ENCODE results near the gene GSTCD.

GRCh38 chr4:105797225-105797624, 88.6 kb downstream of the GSTCD start:
- TF ChIP-seq CEBPB (IDR thresholded peaks at IDR 0.05; ENCODE audit: low read depth) = no peak
- TF ChIP-seq CTCF (IDR thresholded peaks at IDR 0.05 in 2 of 3, conservative IDR thresholded peaks at IDR 0.05 in 1 of 3; ENCODE audit: borderline replicate concordance in 1 of 3, insufficient read depth in 1 of 3, low read depth in 2 of 3, low read length in 2 of 3) = no peak
- TF ChIP-seq SRF (IDR thresholded peaks at IDR 0.05; ENCODE audit: low read depth) = no peak
- no peak for TF ChIP-seq EZH2 (IDR thresholded peaks at IDR 0.05)
- TF ChIP-seq EGR1 (IDR thresholded peaks at IDR 0.05; ENCODE audit: low read depth) = no peak
- TF ChIP-seq POLR2A (IDR thresholded peaks at IDR 0.05; ENCODE audit: borderline replicate concordance, extremely low read depth, insufficient read depth, insufficient read length) = no peak
- TF ChIP-seq POLR2AphosphoS5 (IDR thresholded peaks at IDR 0.05; ENCODE audit: low read depth, low read length) = no peak
- TF ChIP-seq ZNF274 (IDR thresholded peaks at IDR 0.05; ENCODE audit: low read depth, low read length) = no peak
- TF ChIP-seq RAD21 (IDR thresholded peaks at IDR 0.05; ENCODE audit: low read depth) = no peak
- no peak for TF ChIP-seq ATF3 (IDR thresholded peaks at IDR 0.05)
- no peak for TF ChIP-seq JUND (IDR thresholded peaks at IDR 0.05)
- no peak for TF ChIP-seq REST (IDR thresholded peaks at IDR 0.05; ENCODE audit: low read depth)

All from HCT116 (cell line).